Frontal cortex (tissue), 4 donors: ENCODE data around the gene OSM. TPM values are rescaled to one million over a fixed set of nuclear protein-coding genes. Genes with fewer than 3 reads are reported as not detected.

Experiments
- DNase-seq, 2 donors: peaks; one replicate each; pipeline ENCODE4 v3.0.0; 2012; ENCODE audit warnings: low spot score in 2 of 2
- FAIRE-seq: peaks from 2 replicates; lab custom pipeline; 2012; peaks lifted over from hg19 to GRCh38; lab: Jason Lieb, UNC
- total RNA-seq: library from RNA; depleted of rRNA; stranded (reverse); fragments of >200 nt; gene quantifications from one replicate; pipeline ENCODE4 v1.2.3, GENCODE V29; 2014
- donor health status: control.
- donor health status: control.
- donor health status: control.

Gene OSM
- total RNA-seq, 1 donor from 2014 or later = 0.41 TPM

GRCh38 chr22:30247974-30248373, 18.7 kb downstream of the OSM start:
- FAIRE-seq = no peak
- no peak for DNase-seq

- no peak for DNase-seq
- FAIRE-seq = no peak
These were observed 19.1 kb downstream of the OSM start for GRCh38 chr22:30247561-30247960.

GRCh38 chr22:30246814-30247376, 19.8 kb downstream of the OSM start:
- DNase-seq (no peak), FAIRE-seq (no peak)

- DNase-seq = peak; percentile 62 to 83
- FAIRE-seq = no peak
These were observed 20.5 kb downstream of the OSM start, which contains the start of gene LIF for GRCh38 chr22:30245985-30246813. TSS of gene LIF (minus strand) at chr22:30246759. CDS start at chr22:30246695, 64 bp downstream.

GRCh38 chr22:30245181-30245984, 21.3 kb downstream of the OSM start:
- DNase-seq = no peak
- FAIRE-seq = no peak

- DNase-seq = no peak
These were observed 22.0 kb downstream of the OSM start for GRCh38 chr22:30244641-30245040.

GRCh38 chr22:30244066-30244465, 22.6 kb downstream of the OSM start:
- FAIRE-seq (no peak), DNase-seq (no peak)

More at GRCh38 chr22:30244641-30245040, 22.0 kb downstream of the OSM start:
- no peak for FAIRE-seq

- DNase-seq (no peak), FAIRE-seq (no peak)
These were observed 23.0 kb downstream of the OSM start for GRCh38 chr22:30243661-30244060.

GRCh38 chr22:30241576-30242371, 24.9 kb downstream of the OSM start:
- DNase-seq (no peak), FAIRE-seq (no peak)

GRCh38 chr22:30240541-30241417, 25.9 kb downstream of the OSM start:
- DNase-seq = no peak

GRCh38 chr22:30239488-30240405, 26.9 kb downstream of the OSM start:
- DNase-seq = no peak
- no peak for FAIRE-seq

More at GRCh38 chr22:30240541-30241417, 25.9 kb downstream of the OSM start:
- FAIRE-seq = no peak

GRCh38 chr22:30238661-30239487, 27.8 kb downstream of the OSM start:
- no peak for FAIRE-seq
- no peak for DNase-seq

GRCh38 chr22:30238136-30238535, 28.5 kb downstream of the OSM start:
- DNase-seq = no peak
- FAIRE-seq = no peak

GRCh38 chr22:30236875-30237274, 29.8 kb downstream of the OSM start:
- no peak for DNase-seq
- no peak for FAIRE-seq

- DNase-seq (no peak), FAIRE-seq (no peak)
These were observed 30.9 kb downstream of the OSM start for GRCh38 chr22:30235687-30236170.

- DNase-seq (no peak), FAIRE-seq (no peak)
These were observed 31.7 kb downstream of the OSM start for GRCh38 chr22:30234786-30235470.
